HG02798 (cell line): Measurements from ENCODE around the gene FDXR.

ENCODE experiments used
- ATAC-seq: cut with Tn5 transposase; IDR thresholded peaks from one replicate; pipeline ENCODE4 v1.9.1; 2021; ENCODE audit warnings: mild to moderate bottlenecking; ENCODE audit not compliant: unreplicated experiment, poor library complexity

Gene FDXR

GRCh38 chr17:74901353-74902135 is 28.8 kb upstream of the FDXR start:
- ATAC-seq = no peak

- no peak for ATAC-seq
Measured at GRCh38 chr17:74900208-74900607, 27.4 kb upstream of the FDXR start.

GRCh38 chr17:74898376-74898946 is 25.7 kb upstream of the FDXR start:
- ATAC-seq = no peak

- ATAC-seq = no peak
Measured at GRCh38 chr17:74893936-74894671, 21.3 kb upstream of the FDXR start.

- ATAC-seq = no peak
Measured at GRCh38 chr17:74892974-74893911, 20.4 kb upstream of the FDXR start, which contains the start of gene FADS6. Gene FADS6, minus strand, starts transcription at chr17:74893633. Its CDS starts 38 bp downstream, at chr17:74893595.

- ATAC-seq = no peak
Measured at GRCh38 chr17:74892013-74892841, 19.4 kb upstream of the FDXR start.

- ATAC-seq = no peak
Measured at GRCh38 chr17:74890554-74890953, 17.8 kb upstream of the FDXR start.

GRCh38 chr17:74888469-74888868 is 15.7 kb upstream of the FDXR start:
- no peak for ATAC-seq

- no peak for ATAC-seq
Measured at GRCh38 chr17:74883241-74883745, 10.5 kb upstream of the FDXR start.

GRCh38 chr17:74882517-74883240 is 9.9 kb upstream of the FDXR start:
- no peak for ATAC-seq

- ATAC-seq = no peak
Measured at GRCh38 chr17:74881073-74881472, 8.3 kb upstream of the FDXR start.

- no peak for ATAC-seq
Measured at GRCh38 chr17:74879308-74879707, 6.5 kb upstream of the FDXR start.

- no peak for ATAC-seq
Measured at GRCh38 chr17:74878658-74879057, 5.9 kb upstream of the FDXR start.

- ATAC-seq = no peak
Measured at GRCh38 chr17:74877592-74878548, 5.1 kb upstream of the FDXR start.

GRCh38 chr17:74875977-74876593 is 3.3 kb upstream of the FDXR start:
- ATAC-seq = no peak

GRCh38 chr17:74875155-74875976 is 2.6 kb upstream of the FDXR start:
- ATAC-seq = no peak
